ENCODE results near the gene TACC3.
"Not testable (repeated sequence)": the region's sequence is repeated elsewhere in the genome, so short reads cannot be mapped to it uniquely, and the experiment has no call there.

Gene TACC3

GRCh38 chr4:1686440-1687036 is 34.8 kb upstream of the TACC3 start:
- DNase-seq (ENCODE audit: extremely low read depth, low read depth), result no peak
- TF ChIP-seq, protein P1, sequence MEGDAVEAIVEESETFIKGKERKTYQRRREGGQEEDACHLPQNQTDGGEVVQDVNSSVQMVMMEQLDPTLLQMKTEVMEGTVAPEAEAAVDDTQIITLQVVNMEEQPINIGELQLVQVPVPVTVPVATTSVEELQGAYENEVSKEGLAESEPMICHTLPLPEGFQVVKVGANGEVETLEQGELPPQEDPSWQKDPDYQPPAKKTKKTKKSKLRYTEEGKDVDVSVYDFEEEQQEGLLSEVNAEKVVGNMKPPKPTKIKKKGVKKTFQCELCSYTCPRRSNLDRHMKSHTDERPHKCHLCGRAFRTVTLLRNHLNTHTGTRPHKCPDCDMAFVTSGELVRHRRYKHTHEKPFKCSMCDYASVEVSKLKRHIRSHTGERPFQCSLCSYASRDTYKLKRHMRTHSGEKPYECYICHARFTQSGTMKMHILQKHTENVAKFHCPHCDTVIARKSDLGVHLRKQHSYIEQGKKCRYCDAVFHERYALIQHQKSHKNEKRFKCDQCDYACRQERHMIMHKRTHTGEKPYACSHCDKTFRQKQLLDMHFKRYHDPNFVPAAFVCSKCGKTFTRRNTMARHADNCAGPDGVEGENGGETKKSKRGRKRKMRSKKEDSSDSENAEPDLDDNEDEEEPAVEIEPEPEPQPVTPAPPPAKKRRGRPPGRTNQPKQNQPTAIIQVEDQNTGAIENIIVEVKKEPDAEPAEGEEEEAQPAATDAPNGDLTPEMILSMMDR (IDR thresholded peaks at IDR 0.05; ENCODE audit: low read depth, low read length, missing control alignments), result no peak
- H3K4me3 ChIP-seq (replicated peaks; ENCODE audit: low read depth, low read length), result no peak overlapping the region

DNA sequence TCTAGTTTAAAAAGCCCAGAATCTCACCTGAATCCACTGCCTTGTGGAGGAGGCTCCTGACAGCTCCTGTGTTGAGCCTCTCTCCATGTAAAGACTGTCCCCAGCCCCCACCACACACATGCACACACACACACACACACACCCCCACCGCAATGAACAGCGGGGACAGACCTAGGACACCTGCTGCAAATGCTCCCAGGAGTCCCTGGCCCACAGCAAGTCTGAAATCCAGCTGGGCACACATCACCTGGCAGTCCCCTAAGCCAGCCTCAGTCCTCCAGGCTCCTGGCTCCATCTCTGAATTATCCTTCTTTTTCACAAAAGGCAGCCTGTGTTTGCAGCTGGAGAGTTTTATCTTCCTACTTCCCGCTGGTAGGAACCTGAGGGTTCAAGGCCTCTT is 30.6 kb upstream of the TACC3 start:
- H3K4me3 ChIP-seq (replicated peaks; ENCODE audit: low read depth, low read length), result no peak overlapping the region
- no peak for DNase-seq (ENCODE audit: extremely low read depth, low read depth)
- TF ChIP-seq, protein P1 (IDR thresholded peaks at IDR 0.05; ENCODE audit: low read depth, low read length, missing control alignments), result no peak

DNA sequence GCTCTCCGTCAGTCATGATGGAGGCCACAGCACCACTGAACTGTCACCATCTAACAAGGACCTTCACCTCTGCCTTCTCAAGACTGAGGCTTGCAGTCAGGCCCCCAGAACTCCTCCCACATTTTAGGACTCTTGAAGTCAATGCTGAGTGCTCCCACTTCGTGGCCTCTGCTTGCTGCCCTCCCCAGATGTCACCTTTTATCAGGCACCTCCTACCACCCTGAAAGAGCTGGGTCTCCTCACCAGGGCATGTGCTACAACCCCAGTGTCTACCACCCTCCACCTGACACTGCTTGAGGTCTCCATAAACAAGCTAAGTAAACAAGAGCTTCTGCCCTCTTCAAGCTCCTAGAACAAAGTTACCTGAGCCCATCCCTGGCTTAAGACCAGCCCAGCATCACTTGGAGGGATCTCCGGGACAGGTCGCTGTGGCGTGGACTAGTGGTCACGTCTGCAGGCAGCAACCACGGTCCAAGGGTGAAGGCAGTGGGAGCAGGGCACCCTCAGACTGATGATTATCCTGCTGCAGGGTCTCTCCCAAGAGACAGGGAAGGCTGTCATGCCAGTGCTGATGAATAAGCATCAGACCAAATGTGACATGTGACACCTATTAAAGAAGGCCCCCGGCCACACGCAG is 29.5 kb upstream of the TACC3 start:
- H3K4me3 ChIP-seq (replicated peaks; ENCODE audit: low read depth, low read length), result no peak overlapping the region
- TF ChIP-seq, protein P1 (IDR thresholded peaks at IDR 0.05; ENCODE audit: low read depth, low read length, missing control alignments), result no peak
- no peak for DNase-seq (ENCODE audit: extremely low read depth, low read depth)

- peak; percentile 55 for DNase-seq (ENCODE audit: extremely low read depth, low read depth)
- H3K4me3 ChIP-seq (replicated peaks; ENCODE audit: low read depth, low read length), result no peak overlapping the region
- TF ChIP-seq, protein P1 (IDR thresholded peaks at IDR 0.05; ENCODE audit: low read depth, low read length, missing control alignments), result peak; percentile 98
Measured at GRCh38 chr4:1693131-1693896, 28.0 kb upstream of the TACC3 start.

GRCh38 chr4:1695913-1696312 is 25.4 kb upstream of the TACC3 start:
- TF ChIP-seq, protein P1 (IDR thresholded peaks at IDR 0.05; ENCODE audit: low read depth, low read length, missing control alignments), result no peak
- no peak overlapping the region for H3K4me3 ChIP-seq (replicated peaks; ENCODE audit: low read depth, low read length)
- DNase-seq (ENCODE audit: extremely low read depth, low read depth), result no peak

DNA sequence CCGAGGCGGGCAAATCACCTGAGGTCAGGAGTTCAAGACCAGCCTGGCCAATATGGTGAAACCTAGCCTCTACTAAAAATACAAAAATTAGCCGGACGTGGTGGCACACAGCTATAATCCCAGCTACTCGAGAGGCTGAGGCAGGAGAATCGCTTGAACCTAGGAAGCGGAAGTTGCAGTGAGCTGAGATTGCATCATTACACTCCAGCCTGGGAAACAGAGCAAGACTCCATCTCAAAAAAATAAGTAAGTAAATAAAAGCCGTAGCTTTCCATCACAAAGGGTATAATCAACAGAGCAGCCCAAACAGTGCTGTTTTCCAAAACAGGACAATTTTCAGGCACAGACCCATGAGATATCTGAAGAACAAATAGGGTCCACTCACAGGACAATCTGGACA is 19.6 kb upstream of the TACC3 start:
- DNase-seq (ENCODE audit: extremely low read depth, low read depth); H3K4me3 ChIP-seq (replicated peaks; ENCODE audit: low read depth, low read length): not testable (repeated sequence)

DNA sequence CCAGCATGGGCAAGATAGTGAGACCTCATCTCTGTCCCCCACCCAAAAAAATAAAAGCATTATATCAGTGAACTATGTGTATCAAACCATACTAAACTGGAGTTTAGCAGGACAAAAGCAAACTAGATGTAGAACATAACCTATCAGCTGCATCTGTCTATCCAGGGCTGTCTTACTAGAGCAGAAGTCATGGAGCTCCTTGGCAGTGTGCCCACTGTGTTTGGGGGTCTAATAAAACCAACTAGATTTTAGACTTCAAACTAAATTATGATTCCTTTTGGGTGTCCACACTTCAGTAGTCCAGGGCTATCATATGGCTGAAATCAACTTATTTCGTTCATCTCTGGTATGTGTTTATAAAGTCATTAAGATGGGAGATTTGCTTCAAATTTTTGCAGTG is 17.5 kb upstream of the TACC3 start:
- TF ChIP-seq, protein P1 (IDR thresholded peaks at IDR 0.05; ENCODE audit: low read depth, low read length, missing control alignments), result no peak
- H3K4me3 ChIP-seq (replicated peaks; ENCODE audit: low read depth, low read length), result no peak overlapping the region
- no peak for DNase-seq (ENCODE audit: extremely low read depth, low read depth)

Measured in HFF-Myc (cell line).